ENCODE results near the gene ADGRD2.

GRCh38 chr9:124439686-124440243 lies 10.5 kb upstream of the ADGRD2 start:
- no peak for TF ChIP-seq POLR2A (IDR thresholded peaks at IDR 0.05)
- TF ChIP-seq, protein P1, sequence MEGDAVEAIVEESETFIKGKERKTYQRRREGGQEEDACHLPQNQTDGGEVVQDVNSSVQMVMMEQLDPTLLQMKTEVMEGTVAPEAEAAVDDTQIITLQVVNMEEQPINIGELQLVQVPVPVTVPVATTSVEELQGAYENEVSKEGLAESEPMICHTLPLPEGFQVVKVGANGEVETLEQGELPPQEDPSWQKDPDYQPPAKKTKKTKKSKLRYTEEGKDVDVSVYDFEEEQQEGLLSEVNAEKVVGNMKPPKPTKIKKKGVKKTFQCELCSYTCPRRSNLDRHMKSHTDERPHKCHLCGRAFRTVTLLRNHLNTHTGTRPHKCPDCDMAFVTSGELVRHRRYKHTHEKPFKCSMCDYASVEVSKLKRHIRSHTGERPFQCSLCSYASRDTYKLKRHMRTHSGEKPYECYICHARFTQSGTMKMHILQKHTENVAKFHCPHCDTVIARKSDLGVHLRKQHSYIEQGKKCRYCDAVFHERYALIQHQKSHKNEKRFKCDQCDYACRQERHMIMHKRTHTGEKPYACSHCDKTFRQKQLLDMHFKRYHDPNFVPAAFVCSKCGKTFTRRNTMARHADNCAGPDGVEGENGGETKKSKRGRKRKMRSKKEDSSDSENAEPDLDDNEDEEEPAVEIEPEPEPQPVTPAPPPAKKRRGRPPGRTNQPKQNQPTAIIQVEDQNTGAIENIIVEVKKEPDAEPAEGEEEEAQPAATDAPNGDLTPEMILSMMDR (IDR thresholded peaks at IDR 0.05) = no peak

Data from Peyer's patch (tissue), 4 donors.